Measurements from ENCODE around the gene ADAMTS13. TPM values are rescaled to one million over a fixed set of nuclear protein-coding genes. Genes with fewer than 3 reads are reported as not detected.

Gene ADAMTS13
- total and polyA plus RNA-seq, 9 of the 15 experiments (the other 6 are each of a cell fraction or from before 2014, with no cell fraction given), result 0.03 to 0.20 (median 0.04) TPM; not detected in 4

- TF ChIP-seq AFF4 (CRISPR knock-in tag; IDR thresholded peaks at IDR 0.05) (no peak), FOS (IDR thresholded peaks at IDR 0.05; ENCODE audit: extremely low read depth, insufficient read length) (no peak), CCAR2 (IDR thresholded peaks at IDR 0.05; ENCODE audit: low read depth, low read length) (no peak), HMG20A (CRISPR knock-in tag; conservative IDR thresholded peaks at IDR 0.05) (no peak), ETV1 (tag; conservative IDR thresholded peaks at IDR 0.05; ENCODE audit: low read depth) (no peak), FOXP4 (CRISPR knock-in tag; IDR thresholded peaks at IDR 0.05; ENCODE audit: borderline replicate concordance) (no peak), CTCF (IDR thresholded peaks at IDR 0.05 in 2 of 3, conservative IDR thresholded peaks at IDR 0.05 in 1 of 3; ENCODE audit: insufficient read depth in 2 of 3, low read depth in 1 of 3, low read length in 3 of 3) (peak; percentile 57 to 66 (median 57)), NFE2L1 (tag; IDR thresholded peaks at IDR 0.05; ENCODE audit: borderline replicate concordance, low read depth) (no peak), REST (IDR thresholded peaks at IDR 0.05; ENCODE audit: borderline replicate concordance) (0 out of 2 replicates have a peak, but pooled peaks have one; percentile 8), REST (CRISPR knock-in tag; IDR thresholded peaks at IDR 0.05; ENCODE audit: low read depth) (no peak)
These were observed 15.8 kb downstream of the ADAMTS13 start (continued) for GRCh38 chr9:133437753-133438531.
